Adrenal gland (tissue), 5 donors: Measurements from ENCODE around the gene RBM47.

Experiments
- POLR2A ChIP-seq, 2 donors: fragments of 450-650 bp; IDR thresholded peaks; one replicate each; pipeline ENCODE4 v1.6.1; 2017; ENCODE audit warnings: antibody characterized with exemption in 2 of 2, mild to moderate bottlenecking in 2 of 2, moderate library complexity in 1 of 2
- TF ChIP-seq, protein P1 (sequence below), 6 experiments: fragments of 450-650 bp in 4 of 6; fragments of 200-600 bp in 2 of 6; sonication (generic) in 1 of 6; IDR thresholded peaks; 1 replicate in 5 of 6; 2 replicates in 1 of 6; pipeline versions ENCODE4 v1.5.1 to v1.8.0; 2016 to 2021; ENCODE audit warnings: antibody characterized with exemption in 6 of 6, mild to moderate bottlenecking in 2 of 6, moderate library complexity in 1 of 6
- donor health status: DM: no; HTN: no; CAD: no.

- no peak for TF ChIP-seq POLR2A (IDR thresholded peaks at IDR 0.05)
- TF ChIP-seq, protein P1, sequence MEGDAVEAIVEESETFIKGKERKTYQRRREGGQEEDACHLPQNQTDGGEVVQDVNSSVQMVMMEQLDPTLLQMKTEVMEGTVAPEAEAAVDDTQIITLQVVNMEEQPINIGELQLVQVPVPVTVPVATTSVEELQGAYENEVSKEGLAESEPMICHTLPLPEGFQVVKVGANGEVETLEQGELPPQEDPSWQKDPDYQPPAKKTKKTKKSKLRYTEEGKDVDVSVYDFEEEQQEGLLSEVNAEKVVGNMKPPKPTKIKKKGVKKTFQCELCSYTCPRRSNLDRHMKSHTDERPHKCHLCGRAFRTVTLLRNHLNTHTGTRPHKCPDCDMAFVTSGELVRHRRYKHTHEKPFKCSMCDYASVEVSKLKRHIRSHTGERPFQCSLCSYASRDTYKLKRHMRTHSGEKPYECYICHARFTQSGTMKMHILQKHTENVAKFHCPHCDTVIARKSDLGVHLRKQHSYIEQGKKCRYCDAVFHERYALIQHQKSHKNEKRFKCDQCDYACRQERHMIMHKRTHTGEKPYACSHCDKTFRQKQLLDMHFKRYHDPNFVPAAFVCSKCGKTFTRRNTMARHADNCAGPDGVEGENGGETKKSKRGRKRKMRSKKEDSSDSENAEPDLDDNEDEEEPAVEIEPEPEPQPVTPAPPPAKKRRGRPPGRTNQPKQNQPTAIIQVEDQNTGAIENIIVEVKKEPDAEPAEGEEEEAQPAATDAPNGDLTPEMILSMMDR (IDR thresholded peaks at IDR 0.05) = no peak
These were observed 175.8 kb downstream of the RBM47 start for GRCh38 chr4:40453912-40454311.
